ENCODE measurements around the gene PCDH20.

GRCh38 chr13:61432029-61432428 is 16.4 kb upstream of the PCDH20 start:
- TF ChIP-seq CTCF (IDR thresholded peaks at IDR 0.05 in 4 of 5, conservative IDR thresholded peaks at IDR 0.05 in 1 of 5) (no peak), POLR2A (IDR thresholded peaks at IDR 0.05) (no peak)

Data from gastrocnemius medialis (tissue), 4 donors.